Measurements from ENCODE around the gene SPTLC2.

Gene SPTLC2

GRCh38 chr14:77467801-77468200 lies 148.6 kb downstream of the SPTLC2 start:
- no peak for DNase-seq

DNA sequence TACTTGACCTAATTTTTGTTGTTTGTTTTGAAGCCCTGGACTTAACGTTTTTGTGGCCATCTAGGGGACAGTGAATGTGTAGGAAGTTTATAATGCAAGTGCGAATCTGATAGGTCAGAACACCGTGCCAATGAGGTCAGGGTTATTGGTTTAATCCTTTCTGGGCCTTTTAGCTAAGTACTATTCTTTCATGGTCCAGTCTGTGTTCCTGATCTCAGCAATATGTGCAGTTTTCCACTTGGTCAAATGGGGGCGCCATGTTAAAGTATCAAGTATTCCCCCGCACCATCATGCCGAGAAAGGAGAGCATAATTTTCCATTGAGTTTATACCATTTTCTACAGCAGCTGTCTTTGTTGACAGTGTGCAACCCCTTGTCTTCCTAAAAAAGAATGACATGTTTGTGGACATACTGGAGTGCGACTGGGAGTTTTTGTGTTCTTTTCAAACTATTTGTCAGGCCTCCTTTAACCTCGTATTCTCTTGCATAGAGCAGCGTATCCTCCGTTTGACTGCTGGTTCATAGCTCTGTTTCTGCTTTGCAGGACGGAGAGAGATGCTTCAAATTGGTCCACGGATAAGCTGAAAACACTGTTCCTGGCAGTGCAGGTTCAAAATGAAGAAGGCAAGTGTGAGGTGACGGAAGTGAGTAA lies 157.2 kb downstream of the SPTLC2 start:
- peak; percentile 69 for DNase-seq

DNA sequence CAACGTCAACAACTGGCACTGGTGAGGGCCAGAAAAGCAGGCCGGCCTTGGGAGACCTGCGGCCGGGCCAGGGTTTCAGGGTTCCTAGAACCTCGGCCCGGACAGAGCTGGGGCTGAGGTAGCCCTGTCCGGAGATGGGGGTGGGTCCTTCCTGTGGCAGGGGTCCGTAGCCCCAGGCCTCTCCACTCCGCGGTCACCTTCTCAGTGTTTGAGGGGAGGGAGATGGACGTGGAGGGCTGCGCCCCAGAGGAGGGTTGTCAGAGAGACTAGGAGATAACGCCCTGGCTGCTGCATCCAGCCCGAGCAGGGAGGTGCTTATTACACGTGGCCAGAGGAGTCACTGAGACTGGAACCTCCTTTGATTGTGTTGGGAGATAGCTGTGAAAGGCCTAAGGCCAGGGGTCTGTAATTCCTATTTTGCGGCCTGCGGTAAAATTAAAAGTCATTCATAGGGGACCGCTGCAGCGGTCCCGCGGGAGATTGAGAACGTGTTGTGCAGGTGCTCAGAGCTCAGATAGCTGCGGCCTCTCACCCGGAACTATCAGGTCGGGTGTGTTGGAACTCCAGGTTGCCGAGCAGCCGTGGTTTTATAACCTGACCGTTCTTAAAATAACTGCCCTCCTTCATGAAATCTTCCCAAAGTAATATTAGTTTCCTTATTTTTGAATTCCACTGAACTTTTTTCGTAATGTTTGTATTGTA lies 158.0 kb downstream of the SPTLC2 start:
- peak; percentile 23 for DNase-seq

DNA sequence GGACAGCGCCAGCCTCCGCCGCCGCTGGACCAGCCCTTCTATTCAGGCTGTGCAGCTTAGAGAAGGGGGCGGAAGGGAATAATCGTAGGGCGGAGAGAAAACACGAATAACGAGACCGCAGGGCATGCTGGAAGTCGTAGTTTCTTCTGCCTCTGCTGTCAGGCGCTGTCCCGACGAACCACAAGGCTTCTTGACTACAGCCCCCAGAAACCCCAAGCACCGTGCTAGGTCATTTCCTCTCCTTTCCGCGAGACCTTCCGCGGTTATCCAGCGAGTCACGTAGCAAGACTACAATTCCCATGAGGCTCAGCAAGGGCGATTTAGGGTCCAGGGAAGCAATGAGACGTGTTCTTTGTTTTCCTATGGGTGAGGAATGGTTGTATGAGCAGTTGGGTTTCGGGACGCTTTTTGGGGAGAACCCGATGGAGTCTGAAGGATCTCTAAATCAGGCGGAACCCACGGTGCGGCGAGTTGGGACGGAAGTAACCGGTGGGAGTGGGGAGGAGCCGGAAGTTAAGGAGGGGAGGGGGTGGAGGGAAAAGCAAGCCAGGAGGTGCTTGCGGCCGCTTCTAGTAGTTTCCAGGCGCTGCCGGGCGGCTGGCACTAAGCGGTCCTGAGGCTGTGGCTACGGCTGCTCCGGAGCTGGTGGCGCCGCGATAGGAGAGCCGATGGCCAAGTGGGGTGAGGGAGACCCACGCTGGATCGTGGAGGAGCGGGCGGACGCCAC lies 158.8 kb downstream of the SPTLC2 start, which contains the start of the genes AHSA1 and VIPAS39:
TSS of gene AHSA1 (plus strand) at position 572 of the 727 bp plus-strand sequence. CDS start at position 669, 97 bp downstream.
TSS of gene VIPAS39 (minus strand) at position 80 of the 727 bp plus-strand sequence. CDS start 3,499 bp downstream, outside the sequence.
- DNase-seq = peak; percentile 99

DNA sequence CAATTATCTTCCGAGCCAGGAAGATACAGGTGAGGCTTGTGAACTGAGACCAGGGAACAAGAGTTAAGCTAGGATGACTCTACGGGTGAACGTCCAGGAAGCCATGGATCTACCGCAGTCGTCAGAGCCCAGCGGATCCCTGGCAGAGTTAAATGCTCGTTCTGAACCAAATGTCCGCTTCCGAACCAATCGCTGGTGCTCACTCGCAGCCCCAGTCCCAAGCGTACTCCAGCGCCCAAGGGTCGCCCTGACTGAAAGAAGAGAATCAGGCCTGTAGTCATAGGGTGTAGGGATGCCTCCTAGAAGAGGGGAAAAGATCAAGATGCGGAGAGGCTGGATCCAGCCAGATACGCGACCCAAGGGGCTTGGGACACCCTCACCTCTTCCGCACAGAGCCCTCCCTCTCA lies 159.3 kb downstream of the SPTLC2 start:
- no peak for DNase-seq
